Stimulated activated CD4-positive, alpha-beta T cell treated with anti-CD3 and anti-CD28 coated beads, Interleukin-1b, Interleukin-23, amount 100 ng/mL, for 48 hours (primary cell): Measurements from ENCODE around the gene FAHD2B.
"Not testable (repeated sequence)": the region's sequence is repeated elsewhere in the genome, so short reads cannot be mapped to it uniquely, and the experiment has no call there.

Source experiments
- DNase-seq: peaks from one replicate; pipeline ENCODE4 v3.0.0-alpha.2; 2020

Gene FAHD2B

GRCh38 chr2:97067279-97068004 lies 27.2 kb downstream of the FAHD2B start:
- DNase-seq: no peak

- DNase-seq: not testable (repeated sequence)
Observed at GRCh38 chr2:97066030-97066429, 28.7 kb downstream of the FAHD2B start.

DNA sequence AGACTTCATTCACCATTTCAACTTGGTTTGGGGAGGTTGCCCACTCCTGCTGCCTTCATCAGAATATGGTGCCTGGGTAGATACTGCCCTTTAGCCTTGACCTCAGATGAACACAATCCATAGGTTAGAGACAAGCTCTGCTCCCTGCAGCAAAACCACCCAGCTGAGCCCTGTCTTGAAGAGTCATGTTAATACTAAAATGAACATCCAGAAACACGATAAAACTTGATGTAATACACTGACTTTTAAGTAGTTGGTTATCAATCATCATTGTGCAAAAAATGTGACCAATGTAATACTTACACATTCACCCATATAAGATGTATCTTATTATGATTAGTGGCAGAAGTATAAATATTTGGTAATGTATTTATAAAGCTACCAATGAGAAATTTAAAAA lies 32.7 kb downstream of the FAHD2B start:
- DNase-seq: not testable (repeated sequence)

DNA sequence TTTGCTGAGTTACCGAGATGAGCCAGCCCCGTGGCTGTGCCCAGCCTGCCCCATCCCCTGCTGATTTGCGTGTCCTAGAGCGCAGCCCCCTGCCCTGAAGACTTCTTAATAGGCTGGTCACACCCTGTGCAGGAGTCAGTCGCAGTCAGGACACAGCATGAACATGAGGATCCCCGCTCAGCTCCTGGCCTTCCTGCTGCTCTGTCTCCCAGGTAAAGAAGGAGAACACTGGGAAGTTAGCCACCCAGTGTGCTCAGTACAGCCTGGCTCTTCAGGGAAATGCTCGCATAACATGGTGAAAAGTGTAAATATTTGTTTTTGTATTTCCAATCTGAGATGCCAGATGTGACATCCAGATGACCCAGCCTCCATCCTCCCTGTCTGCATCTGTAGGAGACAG lies 34.9 kb downstream of the FAHD2B start:
- not testable (repeated sequence) for DNase-seq

GRCh38 chr2:97056150-97056549 lies 38.5 kb downstream of the FAHD2B start:
- not testable (repeated sequence) for DNase-seq

DNA sequence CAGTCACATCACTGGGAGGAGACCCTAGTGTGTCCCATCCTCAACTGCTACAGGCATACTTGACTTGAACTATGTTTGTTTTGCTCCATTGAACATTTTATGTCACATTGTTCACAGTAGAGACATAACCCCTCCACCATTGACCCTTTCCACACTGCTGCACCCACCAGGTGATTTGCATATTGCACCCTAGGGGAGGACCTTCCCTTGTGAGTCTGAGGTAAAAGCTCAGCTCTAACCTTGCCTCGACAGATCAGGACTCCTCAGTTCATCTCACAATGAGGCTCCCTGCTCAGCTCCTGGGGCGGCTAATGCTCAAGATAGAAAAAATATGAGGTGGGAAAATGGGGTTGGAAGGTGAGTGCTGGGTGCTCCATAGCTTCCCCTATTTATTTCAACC lies 44.6 kb downstream of the FAHD2B start:
- DNase-seq: not testable (repeated sequence)

DNA sequence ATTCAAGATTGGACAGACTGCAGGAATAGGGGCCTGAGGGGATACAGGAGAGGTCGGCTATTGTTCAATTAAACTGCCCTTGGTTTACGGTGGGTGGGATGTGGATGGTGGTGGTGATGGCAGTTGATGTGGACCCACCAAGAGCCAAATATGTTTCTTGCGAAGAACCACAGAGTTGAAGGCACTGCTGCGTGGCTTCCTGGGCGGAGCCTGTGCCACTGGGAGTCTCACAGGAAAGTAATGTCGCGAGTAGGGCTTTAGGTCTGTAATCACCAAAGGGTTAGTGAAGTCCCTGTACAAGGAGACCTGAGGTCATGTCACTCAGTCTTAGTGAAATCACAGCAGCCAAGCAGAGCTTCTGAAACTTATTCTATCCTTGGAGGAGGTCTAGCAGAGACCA lies 46.2 kb downstream of the FAHD2B start:
- not testable (repeated sequence) for DNase-seq

DNA sequence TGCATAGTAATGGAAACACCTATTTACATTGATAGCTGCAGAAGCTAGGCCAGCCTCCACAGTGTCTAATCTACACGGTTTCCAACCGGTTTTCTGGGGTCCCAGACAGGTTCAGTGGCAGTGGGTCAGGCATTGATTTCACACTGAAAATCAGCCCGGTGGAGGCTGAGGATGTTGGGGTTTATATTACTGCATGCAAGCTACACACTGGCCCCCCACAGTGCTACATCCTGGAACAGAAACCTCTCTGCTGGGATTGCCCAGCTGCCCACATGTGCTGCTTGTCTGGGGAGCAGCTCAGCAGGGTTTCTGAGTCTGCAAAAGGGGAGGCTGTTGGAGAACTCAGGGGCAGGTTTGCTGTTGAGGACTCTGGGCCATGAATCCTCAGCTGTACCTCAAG lies 48.0 kb downstream of the FAHD2B start:
- not testable (repeated sequence) for DNase-seq

DNA sequence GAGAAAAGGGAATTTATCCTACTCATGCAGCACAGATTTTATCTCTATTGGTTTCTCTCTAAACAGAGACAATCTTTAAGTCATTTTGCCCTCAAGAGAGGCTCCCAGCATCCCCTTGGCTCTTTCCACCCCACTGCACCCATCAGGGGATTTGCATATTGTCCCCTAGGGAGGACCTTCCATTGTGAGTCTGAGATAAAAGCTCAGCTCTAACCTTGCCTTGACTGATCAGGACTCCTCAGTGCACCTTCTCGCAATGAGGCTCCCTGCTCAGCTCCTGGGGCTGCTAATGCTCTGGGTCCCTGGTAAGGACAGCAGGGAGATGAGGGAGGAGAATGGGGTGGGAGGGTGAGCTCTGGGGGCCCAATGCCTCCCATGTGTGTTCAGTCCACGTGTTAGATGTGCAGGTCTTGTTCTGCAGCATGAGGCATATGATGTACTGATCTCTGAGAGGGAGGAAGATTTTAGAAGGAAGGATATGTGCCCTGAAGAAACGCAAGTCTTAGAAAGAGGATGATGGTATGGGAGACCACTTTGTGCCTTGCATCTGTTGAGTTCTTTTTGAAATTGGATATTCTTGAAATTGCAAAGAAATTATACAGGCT lies 48.7 kb downstream of the FAHD2B start:
- DNase-seq: not testable (repeated sequence)
